ENCODE data around the gene OR2G2. TPM values are rescaled to one million over a fixed set of nuclear protein-coding genes. Genes with fewer than 3 reads are reported as not detected.

Gene OR2G2
- total RNA-seq (not detected), polyA plus RNA-seq (not detected)
- long read RNA-seq, donor 1: 0 reads
- long read RNA-seq, donor 2: 0 reads
- long read RNA-seq, donor 3: 0 reads
- long read RNA-seq, donor 4: 0 reads
- long read RNA-seq, donor 5: 0 reads
- long read RNA-seq, donor 6: 0 reads
- long read RNA-seq, donor 7: 0 reads
- long read RNA-seq, donor 8: 0 reads
- long read RNA-seq, donor 9: 0 reads
- long read RNA-seq, donor 10: 0 reads

GRCh38 chr1:247588060-247588459, at the start of gene OR2G2:
OR2G2 (plus strand) TSS chr1:247588360; CDS start chr1:247588360, 0 bp downstream.
- no peak for TF ChIP-seq CTCF (IDR thresholded peaks at IDR 0.05)
- TF ChIP-seq POLR2A (IDR thresholded peaks at IDR 0.05): no peak
- intact Hi-C loops (cut with DNase I): no loop called here

DNA sequence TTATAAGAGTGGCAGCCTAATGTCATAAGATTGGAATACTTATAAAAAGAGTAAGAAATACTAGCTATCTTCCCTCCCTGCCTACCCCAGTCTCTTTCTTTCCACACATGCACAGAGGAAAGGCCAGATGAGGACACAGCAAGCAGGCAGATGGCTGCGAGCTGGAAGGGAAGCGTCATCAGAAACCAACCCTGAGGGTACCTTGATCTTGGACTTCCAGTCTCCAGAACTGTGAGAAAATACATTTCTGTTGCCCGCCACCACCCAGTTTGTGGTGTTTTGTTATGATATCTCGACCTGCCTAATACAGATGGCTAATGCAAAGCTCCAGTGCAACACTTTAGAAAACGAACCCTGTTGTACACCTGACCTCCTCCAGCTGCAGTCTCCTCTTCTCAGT, 49.6 kb upstream of the OR2G2 start:
- Histone ChIP-seq H3K27me3 (no peaks in the 10 kb centered on the region), H3K4me1 (replicated peaks in 1 of 2) (no peaks in the 10 kb centered on the region), H3K9me3 (replicated peaks in 1 of 3) (no peaks in the 10 kb centered on the region), H3K36me3 (replicated peaks in 1 of 2) (no peaks in the 10 kb centered on the region), H3K27ac (no peak overlapping the region), H3K4me3 (no peak overlapping the region)
- intact Hi-C loops (cut with DNase I): no loop called here
- no peak for DNase-seq
- TF ChIP-seq CTCF (IDR thresholded peaks at IDR 0.05) (no peak), POLR2A (IDR thresholded peaks at IDR 0.05) (no peak)
- WGBS, 4 donors: 64 to 82% (median 71%) methylated on average over 5 of the region's 5 CpGs

More at GRCh38 chr1:247588060-247588459, at the start of gene OR2G2:
- Histone ChIP-seq H3K4me3 (no peak within 1 kb of the TSS), H3K27ac (no peak within 1 kb of the TSS), H3K27me3 (no peaks in the 10 kb centered on the region), H3K36me3 (replicated peaks in 1 of 2) (no peaks in the 10 kb centered on the region), H3K4me1 (replicated peaks in 1 of 2) (no peaks in the 10 kb centered on the region), H3K9me3 (replicated peaks in 1 of 3) (no peaks in the 10 kb centered on the region)
- WGBS, 4 donors: 77 to 82% (median 79%) methylated on average over 2 of the region's 2 CpGs
- DNase-seq: no peak

DNA sequence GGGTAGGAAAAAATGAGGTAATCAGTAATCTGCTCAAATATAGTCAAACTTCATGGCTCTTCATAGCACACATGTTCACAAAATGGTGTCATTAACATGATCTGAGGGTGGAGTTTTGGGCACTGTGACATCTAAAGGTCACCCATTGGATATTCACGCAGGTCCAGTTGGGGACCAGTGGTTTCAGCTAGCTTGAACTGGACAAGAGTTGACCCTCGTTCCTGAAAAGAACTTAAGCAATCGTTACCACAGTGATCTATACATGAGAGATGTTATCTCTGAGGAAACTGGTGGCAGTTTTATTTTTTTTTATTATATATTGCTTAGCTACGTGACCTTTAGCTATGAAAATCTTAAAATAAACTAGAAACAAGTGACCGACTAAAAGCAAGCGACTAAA, 48.9 kb upstream of the OR2G2 start:
- H3K27ac ChIP-seq: no peak overlapping the region
- no peak for TF ChIP-seq POLR2A (IDR thresholded peaks at IDR 0.05)
- TF ChIP-seq CTCF (IDR thresholded peaks at IDR 0.05): no peak
- no peaks in the 10 kb centered on the region for H3K27me3 ChIP-seq
- H3K36me3 ChIP-seq (replicated peaks in 1 of 2): no peaks in the 10 kb centered on the region
- no peak overlapping the region for H3K4me3 ChIP-seq
- DNase-seq: no peak
- 51 to 62% (median 56%) methylated on average over 6 of the region's 6 CpGs for WGBS, 4 donors
- H3K9me3 ChIP-seq (replicated peaks in 1 of 3): no peaks in the 10 kb centered on the region
- H3K4me1 ChIP-seq (replicated peaks in 1 of 2): no peaks in the 10 kb centered on the region
- intact Hi-C loops (cut with DNase I): no loop called here

DNA sequence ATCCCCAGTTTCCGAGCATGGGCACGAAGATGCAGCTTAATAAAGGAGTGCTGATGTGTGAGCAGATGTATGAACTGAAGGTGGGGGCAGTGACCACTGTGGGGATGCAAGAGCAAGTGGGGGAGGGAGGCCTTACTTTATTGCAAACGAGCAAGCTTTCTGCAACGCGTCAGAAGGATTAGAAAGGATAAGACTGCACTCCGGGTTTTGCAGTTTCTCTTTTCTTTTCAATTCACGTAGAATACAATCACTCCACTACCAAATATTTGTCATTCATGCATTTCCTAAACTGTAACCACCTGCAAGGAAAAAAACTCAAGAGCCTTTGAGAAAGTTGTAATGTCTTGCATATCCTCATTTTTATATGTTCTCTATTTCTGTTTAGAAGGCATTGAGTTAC, 47.6 kb upstream of the OR2G2 start:
- Histone ChIP-seq H3K9me3 (replicated peaks in 1 of 3) (no peaks in the 10 kb centered on the region), H3K4me1 (replicated peaks in 1 of 2) (no peaks in the 10 kb centered on the region), H3K27ac (no peak overlapping the region), H3K4me3 (no peak overlapping the region), H3K36me3 (replicated peaks in 1 of 2) (no peaks in the 10 kb centered on the region), H3K27me3 (no peaks in the 10 kb centered on the region)
- no peak for DNase-seq
- TF ChIP-seq CTCF (IDR thresholded peaks at IDR 0.05) (no peak), POLR2A (IDR thresholded peaks at IDR 0.05) (no peak)
- 37 to 58% (median 47%) methylated on average over 7 of the region's 7 CpGs for WGBS, 4 donors
- intact Hi-C loops (cut with DNase I): no loop called here
